Measurements from ENCODE around the gene ABHD17B.

Gene ABHD17B

DNA sequence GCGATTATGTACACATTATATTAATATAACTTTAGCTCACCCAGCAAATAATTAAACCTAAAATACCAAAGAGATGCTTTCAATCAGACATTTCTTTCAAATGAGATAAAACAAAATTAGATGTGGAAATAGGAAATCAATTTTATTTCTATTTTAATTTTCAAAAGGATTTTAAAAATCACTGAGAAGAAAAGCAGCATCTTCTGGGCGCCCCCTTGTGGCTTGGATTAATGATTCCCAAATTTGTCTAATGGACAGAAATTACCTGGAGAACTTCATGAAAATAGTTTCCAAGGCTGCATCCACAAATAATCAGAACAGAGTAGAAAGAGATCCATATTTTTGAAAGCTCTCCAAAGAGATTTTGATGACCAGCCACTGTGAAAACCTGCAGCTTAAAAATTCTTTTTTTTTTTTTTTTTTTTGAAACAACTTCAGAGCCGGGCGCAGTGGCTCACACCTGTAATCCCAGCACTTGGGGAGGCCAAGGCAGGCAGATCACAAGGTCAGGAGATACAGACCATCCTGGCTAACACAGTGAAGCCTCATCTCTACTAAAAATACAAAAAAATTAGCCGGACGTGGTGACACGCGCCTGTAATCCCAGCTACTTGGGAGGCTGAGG, 91.8 kb downstream of the ABHD17B start:
- DNase-seq (ENCODE audit: low spot score) = no peak

DNA sequence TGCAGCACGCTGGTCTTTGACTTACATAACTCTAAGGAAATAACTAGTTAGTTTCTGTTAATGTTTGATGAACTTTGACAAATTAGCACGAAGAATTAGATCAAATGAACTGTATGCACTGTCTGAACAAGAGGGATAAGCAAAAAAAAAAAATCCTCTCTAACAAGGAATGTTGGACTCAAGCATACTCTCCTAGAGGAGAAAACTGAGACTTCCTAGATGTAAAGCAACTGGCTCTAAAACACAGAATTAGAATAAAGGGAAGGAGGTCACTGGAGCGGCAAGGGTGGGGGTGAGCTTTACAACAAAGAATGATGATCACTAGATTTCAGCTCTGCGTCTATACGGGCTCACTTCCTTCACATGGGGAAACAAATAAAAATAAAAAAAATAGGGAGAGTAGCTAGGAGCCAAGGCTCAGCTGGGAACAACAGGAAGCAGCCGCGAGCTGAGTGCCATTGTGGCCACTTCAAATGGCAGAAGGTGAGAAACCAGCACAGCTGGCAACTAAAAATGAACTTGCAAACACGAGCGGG, 94.0 kb downstream of the ABHD17B start:
- DNase-seq (ENCODE audit: low spot score) = no peak

All from ecto neural progenitor cell (in vitro differentiated cells).